ENCODE results near the gene FCER2. TPM values are rescaled to one million over a fixed set of nuclear protein-coding genes. Genes with fewer than 3 reads are reported as not detected.

The FCER2 gene
- polyA plus RNA-seq, 1 experiment = not detected

GRCh38 chr19:7689165-7689564 lies 12.8 kb downstream of the FCER2 start:
- CTCF ChIA-PET = interaction anchor here (0.6 kb wide), 1 partner anchor 110 kb away, joined by 3 read pairs; no protein-coding TSS in a partner anchor

GRCh38 chr19:7687177-7687576 lies 14.8 kb downstream of the FCER2 start:
- H3K27me3 ChIP-seq (ENCODE audit: control insufficient read depth, insufficient read depth, low read length) = no peaks in the 10 kb centered on the region
- ChIA-PET CTCF (interaction anchor here (2.3 kb wide), 1 partner anchor 118 kb away, joined by 8 read pairs; no protein-coding TSS in a partner anchor), POLR2A (no interaction called here)
- no peak overlapping the region for H3K4me3 ChIP-seq (ENCODE audit: low read depth, low read length)
- DNase-seq (ENCODE audit: low read depth) = no peak
- no peak for TF ChIP-seq CTCF (IDR thresholded peaks at IDR 0.05; ENCODE audit: insufficient read depth, low read depth, low read length)
- H3K36me3 ChIP-seq (ENCODE audit: control insufficient read depth, insufficient read depth, low read length) = peaks cover 7% of the 10 kb centered on the region

More at GRCh38 chr19:7689165-7689564, 12.8 kb downstream of the FCER2 start:
- Histone ChIP-seq H3K4me3 (ENCODE audit: low read depth, low read length) (no peak overlapping the region), H3K27me3 (ENCODE audit: control insufficient read depth, insufficient read depth, low read length) (no peaks in the 10 kb centered on the region), H3K36me3 (ENCODE audit: control insufficient read depth, insufficient read depth, low read length) (no peaks in the 10 kb centered on the region)
- no peak for TF ChIP-seq CTCF (IDR thresholded peaks at IDR 0.05; ENCODE audit: insufficient read depth, low read depth, low read length)
- POLR2A ChIA-PET = no interaction called here
- DNase-seq (ENCODE audit: low read depth) = no peak

- DNase-seq (ENCODE audit: low read depth) = no peak
- H3K27me3 ChIP-seq (ENCODE audit: control insufficient read depth, insufficient read depth, low read length) = no peaks in the 10 kb centered on the region
- ChIA-PET CTCF (interaction anchor here (0.5 to 2.3 kb wide), 4 partner anchors 8 to 892 kb away, joined by 3 to 8 read pairs (median 3); no protein-coding TSS in a partner anchor), POLR2A (no interaction called here)
- H3K36me3 ChIP-seq (ENCODE audit: control insufficient read depth, insufficient read depth, low read length) = peaks cover 8% of the 10 kb centered on the region
- H3K4me3 ChIP-seq (ENCODE audit: low read depth, low read length) = no peak overlapping the region
- no peak for TF ChIP-seq CTCF (IDR thresholded peaks at IDR 0.05; ENCODE audit: insufficient read depth, low read depth, low read length)
Observed at GRCh38 chr19:7685546-7686445, 16.1 kb downstream of the FCER2 start.

GRCh38 chr19:7682175-7682855 lies 19.6 kb downstream of the FCER2 start:
- peak overlapping the region; percentile 100 for H3K4me3 ChIP-seq (ENCODE audit: low read depth, low read length)
- no peaks in the 10 kb centered on the region; the same call in 1 of the 2 replicates for H3K27me3 ChIP-seq (ENCODE audit: control insufficient read depth, insufficient read depth, low read length)
- ChIA-PET POLR2A (no interaction called here), CTCF (interaction anchor here (1.2 to 3.0 kb wide), 5 partner anchors 11 to 328 kb away, joined by 3 to 30 read pairs (median 20); no protein-coding TSS in a partner anchor)
- peaks cover 8% of the 10 kb centered on the region for H3K36me3 ChIP-seq (ENCODE audit: control insufficient read depth, insufficient read depth, low read length)
- no peak for TF ChIP-seq CTCF (IDR thresholded peaks at IDR 0.05; ENCODE audit: insufficient read depth, low read depth, low read length)
- DNase-seq (ENCODE audit: low read depth) = no peak
